Amygdala (tissue), 56 donors: ENCODE measurements around the gene KMT2C.
"Not testable (repeated sequence)": the region's sequence is repeated elsewhere in the genome, so short reads cannot be mapped to it uniquely, and the experiment has no call there.

Experiments
- DNase-seq, 56 donors: peaks; one replicate each; lab custom pipeline; 2025; lab: John Stamatoyannopoulos, UW

KMT2C gene

DNA sequence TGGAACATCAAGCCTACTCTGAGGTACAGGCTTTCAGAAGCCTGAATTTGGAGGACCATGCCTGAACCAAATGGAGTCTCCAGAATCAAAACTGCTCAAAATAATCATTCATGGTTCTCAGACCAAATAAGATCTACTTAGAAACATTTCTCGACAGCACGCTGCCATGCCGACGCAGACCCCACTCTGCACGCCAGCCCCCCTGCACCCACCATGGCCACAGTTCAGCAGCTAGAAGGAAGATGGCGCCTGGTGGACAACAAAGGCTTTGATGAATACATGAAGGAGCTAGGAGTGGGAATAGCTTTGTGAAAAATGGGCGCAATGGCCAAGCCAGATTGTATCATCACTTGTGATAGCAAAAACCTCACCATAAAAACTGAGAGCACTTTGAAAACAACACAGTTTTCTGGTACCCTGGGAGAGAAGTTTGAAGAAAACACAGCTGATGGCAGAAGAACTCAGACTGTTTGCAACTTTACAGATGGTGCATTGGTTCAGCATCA is 6.6 kb upstream of the KMT2C start:
- DNase-seq = no peak

DNA sequence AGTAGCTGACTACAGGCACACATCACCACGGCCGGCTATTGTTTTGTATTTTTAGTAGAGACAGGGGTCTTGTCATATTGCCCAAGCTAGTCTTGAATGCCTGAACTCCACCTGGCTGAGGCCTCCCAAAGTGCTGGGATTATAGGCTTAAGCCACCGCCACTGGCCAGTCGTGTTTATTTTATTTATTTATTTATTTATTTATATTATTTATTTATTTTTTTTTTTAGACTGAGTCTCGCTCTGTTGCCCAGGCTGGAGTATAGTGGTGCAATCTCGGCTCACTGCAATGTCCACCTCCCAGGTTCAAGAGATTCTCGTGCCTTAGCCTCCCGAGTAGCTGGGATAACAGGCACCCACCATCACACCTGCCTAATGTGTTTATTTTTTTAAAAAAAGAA is 6.0 kb upstream of the KMT2C start:
- DNase-seq = not testable (repeated sequence)

DNA sequence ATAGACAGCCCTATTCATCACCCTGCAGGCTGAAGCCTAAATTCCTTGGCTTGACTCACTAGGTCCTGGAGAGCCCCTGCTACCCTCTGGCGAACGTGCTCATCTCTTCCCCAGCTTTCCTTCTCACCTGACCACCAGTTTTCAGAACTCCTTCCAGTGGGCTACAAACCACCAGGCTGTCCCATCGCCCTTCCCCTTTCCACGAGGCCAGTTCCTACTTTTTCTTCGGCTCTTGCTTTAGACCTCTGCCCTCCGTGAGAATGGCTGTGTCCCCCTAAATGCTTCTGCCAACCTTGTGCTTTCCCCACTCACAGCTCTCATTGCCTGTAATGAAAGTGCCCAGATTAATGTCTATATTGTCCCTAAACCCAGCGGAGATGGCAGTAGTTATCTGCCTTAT is 5.4 kb upstream of the KMT2C start:
- not testable (repeated sequence) for DNase-seq

DNA sequence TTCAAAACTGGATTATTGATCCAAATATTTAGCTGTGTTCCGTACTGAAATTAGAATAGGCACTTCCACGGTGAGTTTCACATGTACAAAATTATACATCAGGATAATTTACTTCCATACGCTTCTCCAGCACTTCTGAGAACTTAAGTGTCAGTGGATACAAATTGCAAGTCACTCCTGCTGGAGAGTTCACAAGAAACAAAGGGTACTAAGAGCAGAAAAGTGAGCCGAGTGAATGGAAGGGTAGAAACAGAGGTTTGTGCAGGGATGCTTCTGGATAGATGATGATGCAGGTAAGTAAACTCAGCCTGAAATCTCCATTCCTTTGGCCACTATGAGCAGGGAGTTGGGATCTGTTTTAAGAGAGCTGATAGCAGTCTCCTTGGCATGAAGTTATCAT is 2.2 kb upstream of the KMT2C start:
- DNase-seq = not testable (repeated sequence)

DNA sequence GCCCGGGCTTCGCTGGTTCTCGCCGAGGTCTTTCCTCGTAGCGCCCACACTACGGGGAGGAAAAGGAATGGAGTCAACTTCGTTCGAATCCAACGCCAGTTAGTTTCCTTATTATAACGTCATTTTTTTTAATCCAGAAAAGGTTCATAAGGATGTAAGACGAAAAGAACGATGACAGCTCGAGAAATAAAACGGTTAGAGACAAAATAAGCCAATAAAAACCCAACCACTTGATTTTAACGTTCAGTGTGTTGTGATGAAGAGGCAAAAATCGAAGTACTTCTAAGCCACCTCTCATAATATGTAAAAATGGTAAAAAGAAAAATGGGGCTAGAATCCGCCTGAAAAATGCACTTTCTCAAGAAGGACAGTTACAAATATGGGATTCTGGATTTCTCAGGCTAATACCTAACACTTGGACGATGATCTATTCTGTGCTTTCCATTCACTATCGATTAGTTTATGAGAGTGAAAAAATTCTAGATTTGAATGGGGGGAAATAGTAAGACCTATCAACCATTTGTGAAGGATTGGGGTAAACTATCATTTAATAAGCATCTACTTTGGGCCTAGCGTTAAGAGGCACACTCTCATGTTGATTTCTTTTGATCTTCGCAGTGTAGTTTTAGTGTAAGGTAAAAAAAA is 1.2 kb upstream of the KMT2C start:
- DNase-seq = not testable (repeated sequence)

DNA sequence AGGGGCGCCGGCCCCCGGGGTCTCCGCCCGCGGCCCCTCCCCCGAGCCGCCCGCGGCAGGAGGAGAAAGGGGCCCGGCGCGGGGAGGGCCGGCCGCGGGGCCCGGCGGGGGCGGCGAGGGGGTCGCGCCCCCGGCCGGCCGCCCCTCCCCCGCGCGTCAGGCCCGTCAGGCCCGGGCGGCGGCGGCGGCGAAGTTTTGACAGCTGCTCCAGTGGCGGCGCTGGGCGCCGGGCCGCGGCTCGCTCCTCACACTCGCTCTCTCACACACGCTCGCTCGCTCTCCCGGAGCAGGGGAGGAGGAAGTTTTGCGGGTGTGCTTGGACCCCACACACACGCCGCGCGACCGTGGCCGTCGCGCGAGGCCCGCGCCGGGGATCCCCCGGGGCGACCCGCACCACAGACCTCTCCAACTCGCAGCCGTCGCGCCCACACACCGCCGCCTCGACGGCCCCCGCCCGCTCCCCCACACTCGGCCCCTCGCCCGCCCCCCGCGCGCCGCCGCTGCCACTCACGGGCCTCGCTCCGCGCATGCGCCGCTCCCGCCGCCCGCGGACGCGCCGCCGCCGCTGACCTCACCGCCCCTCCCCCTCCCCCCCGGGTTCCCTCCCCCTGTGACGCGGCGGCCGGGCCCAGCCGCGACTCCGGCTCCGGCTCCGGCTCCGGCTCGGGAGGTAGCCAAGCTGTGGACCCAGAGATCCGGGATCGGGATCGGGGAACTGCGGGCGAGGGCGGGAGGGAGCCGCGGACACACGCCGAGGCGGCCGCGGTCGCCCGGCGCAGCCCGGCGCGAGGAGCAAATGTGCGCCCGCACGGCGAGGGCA is 518 bp upstream of the KMT2C start:
- peak; percentile 42 to 93 (median 87) for DNase-seq

DNA sequence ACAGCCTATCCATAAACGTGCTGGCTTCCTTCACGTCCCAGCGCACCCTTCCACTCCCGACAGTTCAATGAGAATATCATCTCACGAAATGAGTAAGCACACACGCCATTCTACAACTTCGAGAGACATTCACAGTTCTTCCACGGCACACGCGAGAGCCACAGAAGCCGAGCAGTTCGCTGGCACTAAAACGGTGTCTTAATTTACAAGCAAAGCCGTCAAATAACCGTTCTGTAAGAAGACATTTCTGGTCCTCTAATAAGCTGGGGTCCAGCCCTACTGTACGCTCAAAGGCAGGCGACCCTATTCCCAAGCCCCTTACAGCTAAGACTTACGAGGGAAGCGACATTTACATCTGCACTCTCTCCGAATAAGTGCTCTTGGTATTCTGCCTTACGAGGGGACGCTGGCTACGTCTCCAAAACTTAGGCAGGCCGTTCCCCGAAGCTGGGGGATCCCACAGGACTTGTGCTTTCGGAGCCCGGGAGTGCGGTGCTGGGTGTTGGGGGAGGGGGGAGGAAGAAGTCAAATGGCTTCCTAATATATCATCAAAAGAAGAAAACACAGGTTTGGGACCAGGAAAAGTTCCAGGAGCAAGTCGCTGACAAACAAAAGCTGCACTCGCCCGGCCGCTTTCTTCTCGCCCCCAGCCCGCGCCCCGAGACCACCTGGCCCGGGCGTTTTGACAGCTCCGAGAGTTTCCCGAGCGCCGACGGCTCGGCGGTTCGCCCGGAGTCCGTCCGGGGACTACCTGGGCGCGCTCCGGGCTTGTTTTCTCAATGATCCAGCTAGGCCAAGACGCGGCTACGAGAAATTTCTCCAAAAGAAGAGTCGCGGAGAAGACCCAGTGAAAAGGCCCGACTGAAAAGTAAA is 1.1 kb downstream of the KMT2C start:
- DNase-seq = peak in 14 of 56 donors; percentile 12 to 61 (median 30)

DNA sequence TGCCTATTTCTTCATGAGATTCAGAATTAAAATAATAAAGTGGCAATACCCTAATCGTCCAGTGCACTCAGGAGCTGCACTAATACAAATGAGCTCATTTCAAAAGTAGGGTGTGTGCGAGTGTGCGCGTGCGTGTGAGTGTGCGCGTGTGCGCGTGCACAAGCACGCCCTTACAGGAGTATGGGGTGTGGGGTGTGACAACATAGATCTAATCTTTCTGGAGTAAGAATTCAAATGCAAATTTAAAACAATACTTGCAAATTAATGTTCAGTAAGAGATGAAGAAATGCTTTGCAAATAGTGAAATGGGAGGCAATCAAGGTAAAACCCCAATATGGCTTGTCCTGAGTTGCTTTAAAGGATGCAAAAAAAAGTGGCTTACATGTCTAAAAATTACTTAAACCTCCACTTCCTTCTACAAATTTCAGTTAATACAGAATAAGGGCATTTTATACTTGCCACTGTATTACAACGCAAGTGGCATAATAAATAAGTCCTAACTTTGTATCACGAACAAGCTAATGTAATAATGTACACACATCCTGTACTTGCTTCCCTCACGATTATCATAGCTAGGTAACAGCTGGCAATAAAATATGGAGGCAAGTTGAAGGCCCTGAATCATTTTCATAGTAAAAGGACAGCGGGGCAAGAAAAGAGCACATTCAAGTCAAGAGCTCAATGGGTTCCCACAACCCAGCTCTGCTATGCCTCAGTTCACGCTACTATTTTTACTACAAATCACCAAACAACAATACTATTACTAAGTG is 1.9 kb downstream of the KMT2C start:
- not testable (repeated sequence) for DNase-seq

DNA sequence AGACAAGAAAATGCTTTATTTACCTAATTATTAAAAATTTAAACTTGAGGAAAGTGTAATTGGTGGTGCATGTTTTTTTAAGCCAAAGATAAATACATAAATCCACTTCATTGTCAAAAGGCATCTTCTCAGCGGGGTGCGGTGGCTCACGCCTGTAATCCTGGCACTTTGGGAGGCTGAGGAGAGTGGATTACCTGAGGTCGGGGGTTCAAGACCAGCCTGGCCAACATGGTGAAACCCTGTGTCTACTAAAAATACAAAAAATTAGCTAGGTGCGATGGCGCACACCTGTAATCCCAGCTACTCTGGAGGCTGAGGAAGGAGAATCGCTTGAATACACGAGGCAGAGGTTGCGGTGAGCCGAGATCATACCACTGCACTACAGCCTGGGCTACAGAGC is 3.1 kb downstream of the KMT2C start:
- DNase-seq = not testable (repeated sequence)

DNA sequence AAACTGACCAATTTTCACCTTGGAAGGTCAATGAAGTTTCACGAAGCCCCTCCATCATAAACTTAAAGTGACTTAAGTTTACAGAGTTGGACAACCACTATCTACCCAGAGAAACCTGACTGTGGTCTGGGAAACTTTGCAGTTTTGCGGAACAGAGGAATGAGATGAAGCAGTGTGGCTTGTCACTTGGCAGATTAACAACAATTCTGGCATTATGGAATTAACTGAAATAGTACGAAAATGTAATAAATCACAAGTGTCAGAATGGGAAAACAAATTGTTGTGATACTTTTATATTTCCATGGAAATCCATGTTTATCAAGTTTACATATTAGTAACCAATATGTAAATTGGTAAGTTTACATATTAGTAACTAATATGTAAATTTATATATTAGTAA is 4.9 kb downstream of the KMT2C start:
- DNase-seq = no peak

DNA sequence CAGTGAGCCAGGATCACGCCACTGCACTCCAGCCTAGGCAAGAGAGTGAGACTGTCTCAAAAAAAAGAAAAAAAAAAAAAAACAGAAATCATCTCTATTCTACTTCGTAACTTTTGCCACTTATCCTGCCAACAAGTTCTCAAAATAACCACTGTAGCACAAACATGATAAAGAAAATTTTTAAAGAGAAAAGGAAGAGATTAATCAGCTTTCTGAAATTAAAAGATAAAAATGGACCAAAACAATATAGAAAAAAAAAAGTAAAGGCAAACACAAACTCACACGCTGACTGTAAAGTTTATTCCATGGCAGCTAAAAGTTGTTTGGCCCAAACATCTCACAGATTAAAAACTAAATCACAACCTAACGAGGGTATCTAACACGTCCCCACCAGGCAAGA is 5.7 kb downstream of the KMT2C start:
- not testable (repeated sequence) for DNase-seq

DNA sequence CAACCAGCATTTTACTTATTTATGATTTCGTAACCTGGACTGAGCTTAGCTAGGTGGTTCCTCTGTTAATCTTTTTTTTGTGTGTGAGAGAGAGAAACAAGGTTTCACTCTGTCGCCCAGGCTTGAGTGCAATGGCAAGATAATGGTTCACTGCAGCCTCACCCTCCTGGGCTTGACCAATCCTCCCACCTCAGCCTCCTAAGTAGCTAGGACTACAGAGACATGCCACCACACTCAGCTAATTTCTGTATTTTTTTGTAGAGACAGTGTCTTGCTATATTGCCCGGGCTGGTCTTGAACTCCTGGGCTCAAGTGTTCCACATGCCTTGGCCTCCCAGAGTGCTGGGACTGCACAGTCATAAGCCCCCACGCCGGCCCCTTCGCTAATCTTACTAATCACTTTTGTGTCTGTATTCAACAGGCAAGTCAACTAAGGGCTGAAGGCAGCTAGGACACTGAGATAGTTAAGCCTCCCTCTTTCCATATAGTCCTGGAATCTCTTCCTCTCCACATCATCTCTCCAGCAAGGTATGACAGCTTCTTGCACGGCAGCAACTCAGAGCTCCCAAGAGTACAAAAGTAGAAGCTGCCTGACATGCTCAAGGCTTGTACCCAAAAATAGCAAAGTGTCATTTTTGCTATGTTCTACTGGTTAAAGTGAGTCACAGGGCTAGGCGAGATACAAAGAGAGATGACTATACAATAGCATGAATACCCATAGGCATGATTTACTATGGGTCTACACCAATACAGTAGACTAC is 11.3 kb downstream of the KMT2C start:
- DNase-seq = no peak

DNA sequence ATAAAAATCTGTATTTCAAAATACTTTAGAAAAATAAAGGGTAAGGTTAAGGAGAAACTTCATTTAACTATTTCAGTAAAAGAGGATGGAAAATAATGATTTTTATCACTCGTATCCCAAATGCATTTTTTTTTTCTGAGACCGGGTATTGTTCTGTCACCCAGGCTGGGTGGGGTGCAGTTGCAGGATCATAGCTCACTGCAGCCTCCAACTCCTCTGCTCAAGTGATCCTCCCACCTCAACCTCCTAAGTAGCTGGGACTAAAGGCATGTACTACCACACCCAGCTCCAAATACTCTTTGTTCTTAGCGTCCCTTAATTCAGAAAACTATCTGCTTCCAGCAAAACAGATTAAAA is 11.8 kb downstream of the KMT2C start:
- DNase-seq = no peak

DNA sequence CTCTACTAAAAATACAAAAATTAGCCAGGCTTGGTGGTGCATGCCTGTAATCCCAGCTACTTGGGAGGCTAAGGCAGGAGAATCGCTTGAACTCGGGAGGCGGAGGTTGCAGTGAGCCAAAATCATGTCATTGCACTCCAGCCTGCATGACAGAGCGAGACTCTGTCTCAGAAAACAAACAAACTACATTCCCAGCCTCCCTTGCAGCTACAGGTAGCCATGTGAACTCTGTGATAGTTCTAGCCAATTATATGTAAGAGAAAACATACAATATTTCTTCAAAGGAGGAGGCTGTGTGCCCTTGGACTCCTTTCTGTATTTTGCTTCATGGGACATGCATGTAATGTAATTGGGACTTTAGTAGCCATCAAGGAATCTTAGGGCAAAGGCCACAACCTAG is 12.6 kb downstream of the KMT2C start:
- not testable (repeated sequence) for DNase-seq

DNA sequence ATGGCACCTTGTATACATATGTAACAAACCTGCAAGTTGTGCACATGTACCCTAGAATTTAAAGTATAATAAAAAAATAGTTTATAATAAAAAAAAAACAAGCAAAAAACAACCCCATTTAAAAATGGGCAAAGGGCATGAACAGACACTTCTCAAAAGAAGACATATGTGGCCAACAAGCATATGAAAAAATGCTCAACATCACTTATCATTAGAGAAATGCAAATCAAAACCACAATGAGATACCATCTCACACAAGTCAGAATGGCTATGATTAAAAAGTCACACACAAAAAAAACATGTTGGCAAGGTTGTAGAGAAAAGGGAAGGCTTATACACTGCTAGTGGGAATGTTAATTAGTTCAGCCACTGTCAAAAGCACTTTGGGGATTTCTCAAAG is 14.9 kb downstream of the KMT2C start:
- DNase-seq = not testable (repeated sequence)

DNA sequence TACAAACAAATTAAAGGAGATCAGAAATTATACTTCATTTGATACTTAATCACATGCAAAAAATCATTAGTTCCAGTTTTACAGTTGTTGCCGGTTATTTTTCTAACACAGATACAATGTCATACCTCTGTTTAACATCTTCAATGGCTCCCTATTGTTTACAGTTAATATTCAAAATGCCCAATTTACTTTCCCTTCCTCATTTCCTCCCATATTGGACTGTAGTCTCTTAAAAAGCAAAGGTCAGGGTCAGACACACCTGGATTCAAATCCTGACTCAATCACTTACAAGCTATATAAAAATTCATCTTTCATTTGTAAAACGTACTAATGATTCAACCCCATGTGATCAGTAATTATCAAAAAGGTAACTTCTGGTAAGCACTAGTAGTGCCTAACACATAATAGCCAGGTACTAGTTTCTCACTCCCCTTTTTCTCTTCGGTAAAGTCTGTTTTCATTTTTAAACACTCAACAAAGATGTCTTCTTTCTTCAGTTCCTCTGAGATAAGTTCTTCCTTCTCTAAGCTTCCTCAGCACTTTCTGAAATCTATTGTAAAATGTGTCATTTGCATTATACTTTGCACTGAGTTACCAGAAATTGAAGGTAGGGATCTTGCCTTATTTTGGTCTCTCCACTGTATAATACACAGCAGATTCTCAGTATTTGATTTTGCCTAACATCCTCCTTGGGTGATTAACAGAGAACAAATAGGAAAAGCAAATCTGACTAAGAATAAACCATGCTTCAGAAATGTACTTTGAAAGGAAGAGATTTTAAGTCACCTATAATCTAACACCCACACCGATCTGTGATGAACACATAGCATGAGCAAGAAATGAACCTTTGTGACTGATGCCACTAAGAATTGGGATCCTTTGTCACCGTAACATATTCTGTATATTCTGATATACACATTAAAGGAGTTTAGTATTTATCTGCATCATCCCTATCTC is 16.1 kb downstream of the KMT2C start:
- DNase-seq = no peak

DNA sequence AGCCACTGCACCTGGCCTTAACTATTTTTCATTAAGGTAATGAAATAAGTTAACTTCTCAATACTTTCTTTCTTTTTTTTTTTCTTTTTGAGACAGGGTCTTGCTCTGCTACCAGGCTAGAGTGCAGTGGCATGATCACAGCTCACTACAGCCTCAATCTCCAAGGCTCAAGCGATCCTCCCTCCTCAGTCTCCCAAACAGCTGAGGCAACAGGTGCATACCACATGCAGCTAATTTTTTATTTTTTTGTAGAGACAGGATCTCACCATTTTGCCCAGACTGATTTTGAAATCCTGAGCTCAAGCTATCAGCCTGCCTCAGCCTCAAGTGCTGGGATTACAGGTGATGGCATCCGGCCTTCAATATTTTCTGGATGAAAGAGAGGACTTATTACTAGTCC is 21.0 kb downstream of the KMT2C start:
- no peak for DNase-seq

DNA sequence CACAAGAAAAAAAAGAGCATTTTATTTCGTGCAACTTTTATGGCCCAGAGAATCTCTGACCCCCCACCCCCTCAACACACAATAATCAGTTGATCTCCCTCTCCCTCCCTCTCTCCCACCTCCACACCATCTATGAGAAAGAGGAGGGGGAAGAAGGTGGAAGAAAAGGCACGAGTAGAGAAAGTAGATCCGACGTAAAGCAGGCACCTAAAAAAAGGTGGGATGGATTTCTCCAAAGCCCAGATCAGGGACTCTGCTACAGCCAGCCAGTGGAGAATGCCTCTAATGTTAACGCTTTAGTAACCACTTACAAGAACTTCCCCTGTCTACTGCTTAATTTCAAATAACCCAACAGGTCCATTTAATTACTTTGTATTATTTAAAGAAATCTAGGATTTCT is 24.4 kb downstream of the KMT2C start:
- no peak for DNase-seq
